GM19397 (cell line): ENCODE measurements around the gene DMD.
"Not testable (repeated sequence)": the region's sequence is repeated elsewhere in the genome, so short reads cannot be mapped to it uniquely, and the experiment has no call there.

Source experiments
- ATAC-seq: cut with Tn5 transposase; IDR thresholded peaks from one replicate; pipeline ENCODE4 v1.9.1; 2021; ENCODE audit warnings: mild to moderate bottlenecking, moderate library complexity; ENCODE audit not compliant: unreplicated experiment

DMD gene

DNA sequence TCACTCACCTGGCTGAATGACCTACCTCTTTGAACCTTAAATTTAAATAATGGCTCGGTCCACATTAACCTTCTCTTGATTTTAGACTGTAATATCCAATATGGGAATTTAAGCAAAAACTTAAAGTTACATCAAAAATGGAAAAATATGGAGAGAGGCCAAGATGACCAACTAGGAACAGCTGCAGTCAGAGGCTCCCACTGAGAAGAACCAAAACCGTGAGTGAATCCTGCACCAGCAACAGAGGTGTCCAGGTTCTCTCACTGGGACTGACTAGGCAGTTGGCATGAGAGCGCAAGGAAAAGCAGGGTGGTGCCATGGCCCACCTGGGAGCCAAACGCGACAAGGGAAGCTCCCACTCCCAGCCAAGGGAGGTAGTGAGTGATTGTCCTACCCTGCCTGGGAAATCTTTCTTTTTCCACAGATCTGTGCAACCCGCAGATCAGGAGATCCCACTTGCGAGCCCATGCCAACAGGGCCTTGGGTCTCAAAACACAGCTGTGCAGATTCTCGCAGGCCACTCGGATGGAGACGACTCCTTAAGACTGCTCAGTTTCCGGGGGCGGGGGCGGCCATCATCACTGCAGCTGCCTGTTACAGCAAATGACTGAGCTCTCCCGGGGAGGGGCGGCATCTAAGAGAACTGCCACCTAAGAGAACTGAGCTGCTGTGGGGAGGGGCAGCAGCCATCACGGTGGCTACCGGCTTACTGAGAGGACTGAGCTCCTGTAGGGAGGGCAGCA, 343.4 kb downstream of the DMD start:
- no peak for ATAC-seq

GRCh38 chrX:32852203-32852602, 359.1 kb downstream of the DMD start:
- ATAC-seq, result no peak

- ATAC-seq, result no peak
Measured at GRCh38 chrX:32851556-32851955, 359.8 kb downstream of the DMD start.

GRCh38 chrX:32847921-32848320, 363.4 kb downstream of the DMD start:
- no peak for ATAC-seq

DNA sequence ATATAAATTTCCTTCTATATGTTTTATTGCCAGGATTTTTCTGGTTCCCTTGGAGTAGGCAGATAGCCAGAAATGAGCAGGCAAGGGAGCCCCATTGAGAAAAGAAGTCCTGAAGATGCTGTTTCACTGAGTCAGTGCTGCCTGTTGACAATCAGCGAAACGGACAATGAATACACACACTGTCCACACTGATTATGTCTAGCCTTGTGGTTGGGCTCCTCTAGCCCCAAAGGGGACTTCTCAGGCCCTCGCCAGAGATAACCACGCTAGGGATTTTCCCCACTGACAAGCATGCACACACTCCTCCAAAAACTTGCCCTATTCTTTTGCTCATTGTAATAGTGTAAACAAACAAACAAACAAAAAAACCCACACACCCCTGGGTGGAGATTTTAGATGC, 369.3 kb downstream of the DMD start:
- no peak for ATAC-seq

- ATAC-seq, result no peak
Measured at GRCh38 chrX:32839781-32840180, 371.6 kb downstream of the DMD start.

DNA sequence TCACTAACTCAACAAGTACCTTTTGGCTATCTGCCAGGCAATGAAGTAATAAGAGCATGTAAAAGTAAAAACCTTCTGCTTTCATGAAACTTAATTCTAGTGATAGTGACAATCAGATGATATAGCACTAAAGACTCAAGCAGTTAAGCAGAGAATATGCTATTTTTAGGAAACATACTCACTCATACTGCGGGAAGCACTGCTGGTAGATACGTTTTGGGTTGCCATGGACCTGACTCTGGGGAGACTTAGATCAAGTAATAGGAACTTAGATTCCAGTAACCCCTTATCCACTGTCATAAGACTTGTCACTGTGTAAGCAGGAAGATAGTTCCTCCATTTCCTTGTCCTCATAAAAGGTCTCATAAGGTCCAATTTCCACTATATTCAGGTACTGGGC, 386.3 kb downstream of the DMD start:
- no peak for ATAC-seq

GRCh38 chrX:32804034-32804433, 407.3 kb downstream of the DMD start:
- no peak for ATAC-seq

DNA sequence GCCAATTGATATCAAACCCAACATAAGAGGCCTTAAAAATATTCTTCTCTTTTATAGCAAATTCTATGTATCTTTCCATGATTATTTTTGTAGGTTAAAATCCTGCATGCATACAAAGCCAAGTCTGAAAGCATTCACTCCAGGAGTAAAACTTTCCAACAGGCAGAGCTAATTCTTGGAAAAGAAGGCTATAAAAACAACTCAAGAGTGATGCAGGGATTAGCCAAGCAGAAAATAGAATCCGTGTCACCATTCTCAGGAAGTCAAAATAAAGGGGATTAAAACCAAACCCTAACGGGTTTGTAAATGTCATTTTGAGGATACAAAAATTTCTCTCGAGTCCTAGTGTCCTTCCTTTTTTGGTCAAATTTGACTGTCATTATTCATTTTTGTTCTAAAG, 412.4 kb downstream of the DMD start:
- ATAC-seq, result no peak

GRCh38 chrX:32788936-32789335, 422.4 kb downstream of the DMD start:
- no peak for ATAC-seq

DNA sequence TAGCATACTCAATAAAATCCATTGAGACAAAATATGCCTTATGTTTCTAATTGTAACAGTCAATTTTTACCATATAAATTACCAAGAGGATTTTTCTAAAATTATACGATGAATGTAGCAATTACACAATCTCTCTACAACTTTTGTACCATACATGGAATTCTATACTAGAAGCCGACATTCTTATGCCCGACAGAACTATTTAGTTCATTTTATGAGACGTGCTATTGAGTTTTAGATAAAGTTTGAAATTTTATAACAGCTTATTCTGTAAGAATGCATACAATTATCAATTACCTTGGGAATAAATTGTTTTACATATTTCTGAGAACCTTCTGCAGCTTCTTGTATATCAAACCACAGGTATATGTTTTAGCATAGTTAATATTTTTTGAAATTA, 431.2 kb downstream of the DMD start:
- no peak for ATAC-seq

DNA sequence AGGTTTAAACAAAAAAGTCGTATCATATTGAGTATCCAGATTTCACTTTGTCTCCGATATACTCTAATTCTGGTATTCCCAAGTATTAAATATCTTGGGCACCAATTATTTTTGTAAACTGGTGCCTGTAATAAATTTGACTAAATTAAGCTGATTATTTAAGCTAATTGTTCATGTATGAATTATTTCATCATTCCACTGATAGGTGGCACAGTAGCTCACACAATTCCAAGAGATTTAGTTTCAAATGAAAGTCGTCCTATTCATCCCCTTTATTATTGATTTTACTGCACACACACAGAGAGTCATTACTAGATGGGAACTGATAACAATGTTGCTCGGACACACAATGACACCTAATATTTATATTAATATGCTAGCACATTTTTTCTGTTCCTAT, 432.4 kb downstream of the DMD start:
- no peak for ATAC-seq

DNA sequence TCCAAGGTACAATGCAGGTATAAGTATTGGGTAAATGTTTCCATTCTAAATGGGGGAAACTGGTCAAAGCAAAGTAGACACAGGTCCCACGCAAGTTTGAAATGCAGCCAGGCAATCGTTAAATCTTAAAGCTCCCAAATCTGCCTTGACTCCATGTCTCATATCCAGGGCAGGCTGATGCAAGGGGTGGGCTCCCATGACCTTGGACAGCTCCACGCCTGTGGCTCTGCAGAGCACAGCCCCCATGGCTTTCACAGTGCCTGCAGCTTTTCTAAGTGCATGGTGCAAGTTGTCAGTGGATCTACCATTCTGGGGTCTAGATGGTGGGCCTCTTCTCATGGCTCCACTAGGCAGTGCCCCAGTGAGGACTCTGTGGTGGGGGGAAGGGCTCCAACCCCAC, 436.4 kb downstream of the DMD start:
- no peak for ATAC-seq

GRCh38 chrX:32749070-32749469, 462.3 kb downstream of the DMD start:
- ATAC-seq, result no peak

DNA sequence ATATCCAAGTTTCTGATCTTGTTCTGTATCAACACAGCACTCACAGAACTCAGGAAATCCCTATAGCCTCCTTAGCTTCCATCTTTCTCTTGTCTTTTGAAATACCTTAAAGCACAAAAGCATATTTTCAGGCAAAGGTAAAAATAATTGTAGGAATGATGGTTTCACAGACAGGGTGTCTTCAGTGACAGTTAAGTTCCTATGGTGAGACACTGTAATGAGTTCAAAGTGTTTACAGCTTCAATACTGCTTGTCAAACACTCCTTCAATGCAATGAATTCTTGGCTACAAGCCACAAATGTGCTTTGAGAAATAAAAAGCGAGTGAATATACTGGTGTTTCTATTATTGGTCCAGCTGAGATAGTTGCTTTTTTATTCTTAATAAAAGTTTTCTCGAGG, 466.0 kb downstream of the DMD start:
- no peak for ATAC-seq

DNA sequence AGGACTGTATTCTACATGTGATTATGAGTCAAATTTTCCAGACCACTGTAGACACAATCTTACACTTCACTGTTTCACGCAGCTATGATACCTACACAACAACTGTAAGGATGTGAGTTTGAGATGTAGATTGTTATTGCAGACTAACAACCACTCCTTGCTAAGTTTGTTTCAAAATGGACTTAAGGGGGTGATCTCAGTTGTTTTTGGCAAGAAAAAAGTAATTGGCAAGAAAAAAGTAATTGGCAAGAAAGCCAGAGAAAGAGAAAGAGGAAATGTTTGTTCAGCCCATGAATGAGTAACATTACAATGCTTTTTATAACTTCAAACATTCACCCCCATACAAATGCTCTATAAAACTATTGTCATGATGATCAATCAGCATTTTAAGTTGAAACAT, 466.4 kb downstream of the DMD start:
- ATAC-seq, result no peak

GRCh38 chrX:32741910-32742309, 469.4 kb downstream of the DMD start:
- no peak for ATAC-seq

DNA sequence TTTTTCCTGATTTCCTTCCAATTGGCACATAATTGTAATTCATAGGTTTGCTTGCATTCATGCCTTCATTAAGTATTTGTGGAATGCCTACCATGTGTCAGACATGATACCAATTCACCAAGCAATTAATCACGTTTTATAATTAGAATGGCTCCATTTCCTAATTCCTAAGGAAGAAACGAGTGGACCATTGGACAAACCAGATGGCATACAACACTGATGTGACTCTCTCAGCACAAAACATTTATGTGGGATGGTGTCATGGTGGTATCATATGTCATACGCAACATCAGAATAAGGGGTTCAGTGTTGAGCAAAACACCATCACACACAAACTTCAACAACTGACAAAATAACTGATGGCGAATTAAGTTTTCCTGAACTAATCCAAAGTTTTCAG, 502.8 kb downstream of the DMD start:
- no peak for ATAC-seq

GRCh38 chrX:32705385-32705784, 506.0 kb downstream of the DMD start:
- ATAC-seq, result not testable (repeated sequence)

GRCh38 chrX:32687379-32687778, 524.0 kb downstream of the DMD start:
- no peak for ATAC-seq

GRCh38 chrX:32678487-32678886, 532.9 kb downstream of the DMD start:
- no peak for ATAC-seq

- no peak for ATAC-seq
Measured at GRCh38 chrX:32673193-32673592, 538.2 kb downstream of the DMD start.

DNA sequence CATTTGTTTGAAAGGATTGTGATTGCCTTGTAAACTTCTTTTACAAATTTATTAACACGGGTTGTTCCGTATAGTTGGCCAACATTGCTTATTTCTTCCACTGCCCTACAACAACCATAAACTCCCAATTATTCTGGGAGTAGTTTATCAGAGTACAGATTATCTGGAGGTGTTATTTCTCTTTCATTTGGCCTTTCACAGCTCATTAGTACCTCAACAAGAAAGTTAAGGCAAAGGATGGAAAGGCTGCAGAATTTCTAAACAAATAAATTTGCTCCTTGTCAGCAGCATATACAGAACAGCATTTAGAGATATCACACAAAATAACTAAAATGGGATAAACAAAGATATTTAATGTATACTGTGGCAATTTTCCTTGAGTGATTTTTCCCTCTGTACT, 548.8 kb downstream of the DMD start:
- ATAC-seq, result no peak
